Fibroblast of villous mesenchyme (primary cell): Measurements from ENCODE around the gene DKK2. TPM values are rescaled to one million over a fixed set of nuclear protein-coding genes. Genes with fewer than 3 reads are reported as not detected.

Experiments
- DNase-seq: peaks from one replicate; pipeline ENCODE4 v3.0.0-alpha.2; 2010; ENCODE audit warnings: low read depth
- H3K4me3 ChIP-seq: 2 replicates; pipeline ENCODE4 v1.5.1; 2011; ENCODE audit warnings: low read depth, mild to moderate bottlenecking, low read length
- CTCF ChIP-seq: IDR thresholded peaks from 2 replicates; pipeline ENCODE4 v1.5.1; 2012; ENCODE audit warnings: low read depth, mild to moderate bottlenecking, low read length; ENCODE audit not compliant: insufficient read depth
- total RNA-seq: library from RNA; depleted of rRNA; stranded (reverse); fragments of >200 nt; gene quantifications from 2 replicates; pipeline ENCODE4 v1.2.3, GENCODE V29; 2012

Gene DKK2
- total RNA-seq, 1 donor: 0.43 TPM

- H3K4me3 ChIP-seq: no peak overlapping the region
- peak; percentile 68 for DNase-seq
- TF ChIP-seq CTCF: peak; percentile 82
These were observed 137.4 kb downstream of the DKK2 start for GRCh38 chr4:106898621-106899230.

GRCh38 chr4:106893903-106894302 is 142.2 kb downstream of the DKK2 start:
- DNase-seq: no peak
- no peak for TF ChIP-seq CTCF
- H3K4me3 ChIP-seq: no peak overlapping the region

- no peak for TF ChIP-seq CTCF
- H3K4me3 ChIP-seq: no peak overlapping the region
- no peak for DNase-seq
These were observed 142.7 kb downstream of the DKK2 start for GRCh38 chr4:106893395-106893881.

GRCh38 chr4:106892786-106893185 is 143.3 kb downstream of the DKK2 start:
- no peak for TF ChIP-seq CTCF
- no peak for DNase-seq
- no peak overlapping the region for H3K4me3 ChIP-seq

- no peak for DNase-seq
- no peak for TF ChIP-seq CTCF
These were observed 160.8 kb downstream of the DKK2 start for GRCh38 chr4:106875340-106875739.

More at GRCh38 chr4:106875340-106875739, 160.8 kb downstream of the DKK2 start:
- H3K4me3 ChIP-seq: no peak overlapping the region
